ENCODE data around the gene BNIP2. TPM values are rescaled to one million over a fixed set of nuclear protein-coding genes. Genes with fewer than 3 reads are reported as not detected.

The BNIP2 gene
- total RNA-seq, 4 donors from 2014 or later, result 152 to 270 (median 196) TPM

DNA sequence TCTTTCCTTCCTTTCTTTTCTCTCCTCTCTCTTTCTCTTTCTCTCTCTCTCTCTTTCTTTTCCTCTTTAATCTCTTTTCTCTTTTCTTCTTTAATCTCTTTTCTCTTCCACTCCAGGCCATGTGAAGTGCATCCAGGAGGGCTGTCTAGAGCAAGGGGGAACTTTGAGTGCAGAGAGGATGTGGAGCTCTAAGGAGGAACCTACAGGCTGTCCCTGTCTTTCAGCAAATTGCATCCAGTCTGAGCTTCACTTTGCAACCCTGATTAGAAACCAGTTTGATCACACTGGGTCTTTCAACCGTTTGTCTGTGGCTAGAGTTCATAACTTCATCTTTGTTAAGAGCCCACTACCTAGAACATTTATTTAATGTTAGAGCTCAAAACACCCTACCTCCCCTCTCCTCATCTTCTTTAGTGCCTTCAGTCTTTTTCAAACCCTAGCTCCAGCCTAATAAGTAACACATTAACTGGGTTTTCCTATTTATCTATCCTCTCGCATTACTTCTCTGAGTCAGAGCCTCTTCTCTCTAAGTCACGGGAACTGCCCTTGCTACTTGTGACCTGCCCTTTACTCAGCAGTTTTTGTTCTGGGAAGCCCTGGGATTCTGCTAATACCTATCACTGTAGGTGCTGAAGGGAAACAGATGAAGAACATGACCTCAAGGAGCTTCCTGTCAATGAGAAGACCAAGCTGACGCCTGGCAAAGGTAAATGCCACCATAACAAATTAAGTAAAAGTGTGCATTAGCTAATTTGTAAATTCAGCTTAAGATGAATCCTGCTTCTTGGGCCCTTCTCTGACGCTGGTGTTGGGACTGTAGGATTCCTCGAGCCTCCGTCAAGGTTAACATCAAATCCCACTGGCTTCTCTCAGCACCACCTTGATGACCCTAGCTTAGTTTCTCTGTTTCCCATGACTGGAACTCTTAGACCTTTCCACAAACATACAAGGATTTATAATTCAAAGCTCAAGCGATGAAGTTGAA, 77.6 kb downstream of the BNIP2 start, which contains the start of gene GCNT3:
Gene GCNT3, plus strand, starts transcription at position 508 of the 985 bp plus-strand sequence. CDS start 6,456 bp downstream, outside the sequence.
- WGBS, result 76% methylated on average over 8 of the region's 8 CpGs
- TF ChIP-seq, protein P1, sequence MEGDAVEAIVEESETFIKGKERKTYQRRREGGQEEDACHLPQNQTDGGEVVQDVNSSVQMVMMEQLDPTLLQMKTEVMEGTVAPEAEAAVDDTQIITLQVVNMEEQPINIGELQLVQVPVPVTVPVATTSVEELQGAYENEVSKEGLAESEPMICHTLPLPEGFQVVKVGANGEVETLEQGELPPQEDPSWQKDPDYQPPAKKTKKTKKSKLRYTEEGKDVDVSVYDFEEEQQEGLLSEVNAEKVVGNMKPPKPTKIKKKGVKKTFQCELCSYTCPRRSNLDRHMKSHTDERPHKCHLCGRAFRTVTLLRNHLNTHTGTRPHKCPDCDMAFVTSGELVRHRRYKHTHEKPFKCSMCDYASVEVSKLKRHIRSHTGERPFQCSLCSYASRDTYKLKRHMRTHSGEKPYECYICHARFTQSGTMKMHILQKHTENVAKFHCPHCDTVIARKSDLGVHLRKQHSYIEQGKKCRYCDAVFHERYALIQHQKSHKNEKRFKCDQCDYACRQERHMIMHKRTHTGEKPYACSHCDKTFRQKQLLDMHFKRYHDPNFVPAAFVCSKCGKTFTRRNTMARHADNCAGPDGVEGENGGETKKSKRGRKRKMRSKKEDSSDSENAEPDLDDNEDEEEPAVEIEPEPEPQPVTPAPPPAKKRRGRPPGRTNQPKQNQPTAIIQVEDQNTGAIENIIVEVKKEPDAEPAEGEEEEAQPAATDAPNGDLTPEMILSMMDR (IDR thresholded peaks at IDR 0.05), result no peak
- TF ChIP-seq POLR2A (IDR thresholded peaks at IDR 0.05; ENCODE audit: low read depth), result no peak
- peaks cover 0 to 19% (median 0%) of the 10 kb centered on the region in 4 donors for H3K27me3 ChIP-seq

DNA sequence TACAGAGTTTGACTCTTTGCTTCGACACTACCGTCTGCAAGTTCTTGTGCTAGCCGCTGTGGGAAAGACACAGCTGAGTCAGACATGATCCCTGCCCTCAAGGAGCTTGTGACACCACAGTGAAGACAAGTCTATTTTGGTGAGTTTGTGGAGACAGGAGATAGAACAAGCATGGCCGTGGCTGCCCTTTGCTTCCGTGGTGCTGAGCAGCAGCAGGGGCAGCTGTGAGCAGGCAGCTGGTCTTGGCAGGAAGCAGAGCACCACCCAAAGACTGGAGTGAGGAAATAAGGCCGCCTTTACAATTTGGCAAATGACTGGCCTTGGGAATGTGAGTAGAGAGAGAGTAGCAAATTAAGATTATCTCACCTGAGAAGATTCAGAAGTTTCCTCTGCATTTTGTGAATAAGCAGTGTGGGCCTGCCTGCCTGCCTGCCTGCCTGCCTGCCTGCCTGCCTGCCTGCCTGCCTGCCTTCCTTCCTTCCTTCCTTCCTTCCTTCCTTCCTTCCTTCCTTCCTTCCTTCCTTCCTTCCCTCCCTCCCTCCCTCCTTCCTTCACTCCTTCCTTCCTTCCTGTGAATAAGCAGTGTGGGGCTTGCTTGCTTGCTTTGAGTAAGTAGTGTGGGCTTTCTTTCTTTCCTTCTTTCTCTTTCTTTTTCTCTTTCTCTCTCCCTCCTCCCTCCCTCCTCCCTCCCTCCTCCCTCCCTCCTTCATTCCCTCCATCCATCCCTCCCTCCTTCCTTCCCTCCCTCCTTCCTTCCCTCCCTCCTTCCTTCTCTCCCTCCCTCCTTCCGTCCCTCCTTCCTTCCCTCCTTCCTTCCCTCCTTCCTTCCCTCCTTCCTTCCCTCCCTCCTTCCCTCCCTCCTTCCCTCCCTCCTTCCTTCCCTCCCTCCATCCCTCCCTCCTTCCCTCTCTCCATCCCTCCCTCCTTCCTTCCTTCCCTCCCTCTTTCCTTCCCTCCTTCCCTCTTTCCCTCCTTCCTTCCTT, 79.1 kb downstream of the BNIP2 start:
- DNase-seq (ENCODE audit: extremely low spot score), result no peak
- intact Hi-C loops (cut with DNase I), result no loop called here
- Histone ChIP-seq H3K4me3 (no peak overlapping the region), H3K4me1 (no peaks in the 10 kb centered on the region), H3K27me3 (peaks cover 0 to 6% (median 0%) of the 10 kb centered on the region in 4 donors), H3K27ac (replicated peaks in 1 of 4) (no peak overlapping the region), H3K9me3 (no peaks in the 10 kb centered on the region), H3K36me3 (no peaks in the 10 kb centered on the region)
- WGBS, result 74% methylated on average over 7 of the region's 7 CpGs
- TF ChIP-seq EP300 (IDR thresholded peaks at IDR 0.05) (no peak), POLR2A (IDR thresholded peaks at IDR 0.05; ENCODE audit: low read depth) (no peak), POLR2AphosphoS5 (IDR thresholded peaks at IDR 0.05) (no peak)
- TF ChIP-seq, protein P1 (IDR thresholded peaks at IDR 0.05), result no peak

More for the DNA sequence above, 77.6 kb downstream of the BNIP2 start, which contains the start of gene GCNT3:
- H3K9me3 ChIP-seq, result no peaks in the 10 kb centered on the region
- no peaks in the 10 kb centered on the region for H3K4me1 ChIP-seq
- no peak within 1 kb of the TSS for H3K27ac ChIP-seq (replicated peaks in 1 of 4)
- DNase-seq (ENCODE audit: extremely low spot score), result no peak
- H3K4me3 ChIP-seq, result no peak within 1 kb of the TSS
- H3K36me3 ChIP-seq, result no peaks in the 10 kb centered on the region
- intact Hi-C loops (cut with DNase I), result no loop called here

Other genes with a start within 250 kb of the BNIP2 start
- gene GCNT3, start 77.5 kb downstream of the BNIP2 start, total RNA-seq, result 1 to 10 TPM in 1 of 4 donors, under 1 TPM in 1, not detected in 2; 0.69 to 2.9 TPM
- 10 to 100 TPM; 48.5 to 56.3 (median 51.3) TPM for gene GTF2A2, start 31.8 kb downstream of the BNIP2 start, total RNA-seq